GM18951 (cell line): ENCODE results near the gene CPED1.

ENCODE experiments used
- POLR2A ChIP-seq: IDR thresholded peaks from 4 replicates; pipeline ENCODE4 v1.6.1; 2011; ENCODE audit warnings: mild to moderate bottlenecking; ENCODE audit not compliant: insufficient read length, insufficient read depth; ENCODE audit errors: extremely low read depth
- in situ Hi-C: fragments of 300-500 bp; cut with MboI; formaldehyde crosslinking; loops from one replicate; pipeline ENCODE4 v1.12.0; 2022; ENCODE audit warnings: low sequenced_read_pairs, mixed read lengths, inconsistent platforms; ENCODE audit not compliant: unreplicated experiment

The CPED1 gene

GRCh38 chr7:121187222-121187621 lies 198.7 kb downstream of the CPED1 start:
- in situ Hi-C loops: no loop called here
- TF ChIP-seq POLR2A: no peak

DNA sequence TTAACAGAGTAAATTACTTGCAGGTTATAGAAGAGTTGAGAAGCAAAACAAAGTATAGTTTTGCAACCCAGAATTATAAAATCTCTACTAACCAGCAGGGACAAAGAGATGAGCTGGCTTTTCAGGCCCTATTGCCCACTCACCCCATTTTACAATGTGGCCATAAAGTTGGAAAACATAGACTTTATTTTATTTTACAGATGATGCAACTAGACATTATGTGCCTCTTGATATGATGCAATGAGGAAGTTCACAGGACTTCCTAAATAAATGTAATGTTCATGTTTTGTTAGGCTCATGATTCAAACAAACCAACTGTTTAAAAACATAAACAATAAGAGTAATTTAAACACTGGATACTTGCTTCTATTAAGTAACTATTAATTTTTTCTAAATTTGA lies 199.2 kb downstream of the CPED1 start:
- in situ Hi-C loops: no loop called here
- TF ChIP-seq POLR2A: no peak

GRCh38 chr7:121192834-121193233 lies 204.3 kb downstream of the CPED1 start:
- in situ Hi-C loops: no loop called here
- TF ChIP-seq POLR2A: no peak

- in situ Hi-C loops: no loop called here
- TF ChIP-seq POLR2A: no peak
Measured at GRCh38 chr7:121195010-121195409, 206.5 kb downstream of the CPED1 start.

DNA sequence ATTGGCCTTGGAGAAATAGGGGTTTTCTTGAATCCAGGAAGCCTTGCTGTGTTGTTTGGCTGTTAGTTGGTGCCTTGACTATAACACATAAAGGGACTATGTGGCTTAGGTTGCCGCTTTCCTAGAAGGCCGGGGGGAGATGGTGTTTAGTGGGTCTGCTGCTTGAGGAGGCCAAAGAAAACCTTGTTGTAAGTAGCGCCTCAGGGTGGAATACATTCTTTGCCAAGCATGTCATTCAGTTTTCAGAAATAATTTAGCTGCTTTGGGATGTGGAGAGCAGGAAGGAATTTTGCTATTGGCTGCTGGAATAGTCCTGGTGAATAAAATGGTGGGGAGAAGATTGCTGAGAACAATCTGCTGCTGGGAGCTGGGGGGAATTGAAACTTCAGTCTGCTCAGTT lies 207.4 kb downstream of the CPED1 start:
- TF ChIP-seq POLR2A: no peak

GRCh38 chr7:121196286-121196685 lies 207.8 kb downstream of the CPED1 start:
- in situ Hi-C loops: no loop called here
- TF ChIP-seq POLR2A: no peak

More for the DNA sequence above, 207.4 kb downstream of the CPED1 start:
- in situ Hi-C loops: no loop called here

GRCh38 chr7:121197455-121197854 lies 208.9 kb downstream of the CPED1 start:
- in situ Hi-C loops: no loop called here
- no peak for TF ChIP-seq POLR2A

DNA sequence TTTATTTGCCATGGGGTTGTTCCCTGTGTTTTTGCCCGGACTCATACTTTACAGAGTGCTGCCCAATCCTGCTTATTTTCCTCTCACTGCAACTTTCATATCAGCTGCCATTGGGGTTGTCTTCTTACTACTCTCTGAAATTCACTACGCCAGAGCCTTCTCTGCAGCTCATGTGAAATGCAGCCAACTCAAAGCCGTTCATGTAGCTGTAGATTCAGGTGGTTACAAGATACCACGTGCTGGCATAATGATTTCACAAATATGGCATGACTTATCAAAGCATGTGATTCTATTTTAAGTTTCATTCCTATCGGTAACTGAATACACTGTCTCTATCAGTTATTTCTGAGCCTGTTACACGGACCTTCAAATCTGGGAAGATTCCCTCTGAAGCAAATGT lies 210.0 kb downstream of the CPED1 start:
- in situ Hi-C loops: no loop called here
- TF ChIP-seq POLR2A: no peak

DNA sequence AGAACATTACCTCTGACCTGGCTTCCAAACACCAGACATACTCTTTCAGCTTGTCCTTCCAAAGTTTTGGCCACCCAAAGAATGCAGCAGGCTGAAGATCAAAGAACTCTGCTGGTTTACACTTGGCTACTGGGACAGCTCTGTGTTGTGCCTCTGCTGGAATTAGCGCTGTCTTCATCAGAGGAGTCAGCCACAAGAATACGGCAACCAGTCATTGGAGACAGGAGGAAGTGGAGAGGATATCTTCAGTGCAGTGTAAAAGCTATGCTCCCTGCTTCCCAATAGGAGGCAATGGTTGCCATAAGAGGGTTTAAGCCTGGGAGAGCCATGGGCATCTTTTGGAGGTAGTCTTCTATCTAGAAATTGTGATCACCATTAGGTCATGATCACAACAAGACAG lies 213.6 kb downstream of the CPED1 start:
- no peak for TF ChIP-seq POLR2A
- in situ Hi-C loops: no loop called here

DNA sequence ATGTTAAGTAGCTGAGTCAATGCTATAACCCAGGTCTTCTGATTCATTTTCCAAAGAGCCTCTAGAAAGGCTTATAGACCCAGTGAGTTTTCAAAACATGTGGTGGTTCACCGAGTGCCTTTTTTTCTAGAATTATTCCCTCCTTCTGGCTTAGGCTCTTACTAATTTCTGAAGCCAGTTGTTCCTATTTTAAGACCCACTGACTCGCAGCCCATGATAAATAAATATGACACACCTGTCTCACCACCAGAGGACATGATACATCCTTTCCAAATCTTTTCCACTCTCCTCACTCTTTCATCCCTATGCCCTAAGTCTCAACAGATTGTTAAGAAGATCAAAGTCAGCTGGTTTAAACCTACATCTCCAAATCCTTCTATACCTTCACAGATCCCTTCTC lies 214.3 kb downstream of the CPED1 start:
- TF ChIP-seq POLR2A: no peak
- in situ Hi-C loops: no loop called here

DNA sequence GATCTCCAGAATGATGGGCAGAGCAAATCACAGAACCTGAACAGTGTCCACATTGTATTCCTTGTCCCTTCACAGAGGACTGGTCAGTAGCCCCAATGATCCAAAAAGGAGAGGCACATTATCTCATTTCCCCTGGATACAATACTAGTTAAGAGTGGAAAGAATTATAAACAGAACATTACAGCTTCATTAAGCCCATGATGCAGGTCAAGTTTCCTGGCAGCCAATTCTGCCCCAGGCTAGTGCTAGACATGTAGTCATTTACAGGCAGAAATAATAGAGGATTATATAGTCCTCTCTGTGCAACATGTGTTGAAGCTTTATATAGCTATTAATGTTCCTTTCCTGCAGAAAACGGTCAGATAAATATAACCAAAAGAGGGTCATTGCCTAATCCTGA lies 216.0 kb downstream of the CPED1 start:
- no peak for TF ChIP-seq POLR2A
- in situ Hi-C loops: no loop called here

DNA sequence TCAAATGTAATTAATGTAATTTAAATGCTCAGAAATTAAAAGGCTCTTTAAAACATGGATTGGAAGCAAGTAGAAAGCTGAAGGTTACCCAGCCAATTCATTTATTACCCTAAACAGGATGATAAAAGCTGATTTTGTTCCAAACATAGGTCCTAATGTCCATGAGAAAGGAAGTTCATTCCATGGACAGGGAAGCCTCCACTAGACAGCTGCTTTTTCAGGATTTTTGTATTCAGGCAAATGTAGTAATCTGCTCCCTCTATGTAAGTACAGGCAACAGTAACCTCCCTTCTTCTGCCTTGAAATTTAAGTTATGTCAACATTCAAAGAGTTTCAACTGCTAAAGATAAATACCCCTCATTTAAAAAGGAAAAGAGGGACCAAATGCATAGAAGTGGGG lies 217.3 kb downstream of the CPED1 start:
- in situ Hi-C loops: no loop called here
- no peak for TF ChIP-seq POLR2A

DNA sequence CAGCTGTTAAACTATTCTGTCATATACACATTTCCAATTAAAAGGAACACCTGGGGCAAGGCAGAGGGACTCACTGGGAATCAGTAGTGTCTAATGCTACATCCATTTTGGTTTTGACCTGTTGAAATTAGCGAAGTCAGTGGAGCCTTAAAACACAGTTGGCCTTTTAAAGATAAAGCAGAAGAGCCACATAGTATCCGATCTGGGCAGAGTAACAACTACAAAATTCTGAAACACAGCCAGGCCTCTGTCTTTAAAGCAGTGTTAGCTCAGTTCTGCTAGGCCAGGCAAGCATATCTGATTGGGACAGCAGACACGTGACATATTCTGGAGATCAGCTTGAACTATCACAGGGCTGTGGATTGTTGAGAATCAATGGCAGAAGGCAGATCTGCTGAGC lies 222.7 kb downstream of the CPED1 start:
- no peak for TF ChIP-seq POLR2A
- in situ Hi-C loops: no loop called here

DNA sequence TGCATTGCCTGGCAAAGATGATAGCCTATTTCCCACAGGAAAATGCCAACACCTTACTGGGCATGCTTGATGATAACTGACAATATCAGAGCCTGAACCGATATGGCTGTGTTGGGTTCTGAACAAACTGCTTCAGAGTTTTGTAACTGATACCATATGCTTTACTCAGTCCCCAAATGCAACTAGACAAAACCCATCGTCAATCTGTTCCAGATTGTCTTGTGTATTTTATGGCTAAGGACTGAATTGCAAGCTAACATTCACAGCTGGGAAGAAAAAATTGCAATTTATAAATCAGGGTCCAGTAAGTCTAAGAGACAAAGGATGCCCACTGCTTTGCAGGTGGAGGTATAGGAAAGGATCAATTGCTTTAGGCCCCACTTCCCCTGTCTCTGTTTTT lies 223.5 kb downstream of the CPED1 start:
- no peak for TF ChIP-seq POLR2A
- in situ Hi-C loops: no loop called here

- in situ Hi-C loops: no loop called here
- no peak for TF ChIP-seq POLR2A
Measured at GRCh38 chr7:121214657-121215056, 226.1 kb downstream of the CPED1 start.
